ENCODE data around the gene CDH22. TPM values are rescaled to one million over a fixed set of nuclear protein-coding genes. Genes with fewer than 3 reads are reported as not detected.
A peak's percentile ranks its signal among the peaks of the same experiment; 100 is the strongest.

CDH22 gene
- total and polyA plus RNA-seq, 4 experiments from 2014 or later: not detected

GRCh38 chr20:46182276-46183200 is 125.8 kb downstream of the CDH22 start:
- H3K27ac Mint-ChIP-seq: no peak overlapping the region
- POLR2A ChIA-PET (ENCODE audit: partially characterized antibody): interaction anchor here (0.6 kb wide), 1 partner anchor 1163 kb away, joined by 3 read pairs; no protein-coding TSS in a partner anchor
- Histone ChIP-seq H3K36me3 (ENCODE audit: insufficient read depth, low read length) (no peaks in the 10 kb centered on the region), H3K4me1 (ENCODE audit: insufficient read depth, low read length) (no peaks in the 10 kb centered on the region), H3K27ac (ENCODE audit: low read depth, low read length) (no peak overlapping the region), H3K9me3 (ENCODE audit: control insufficient read depth in 1 of 2, low read length in 2 of 2) (no peaks in the 10 kb centered on the region), H3K4me3 (ENCODE audit: low read length in 2 of 2) (no peak overlapping the region), H3K27me3 (ENCODE audit: insufficient read depth, low read length) (no peaks in the 10 kb centered on the region)
- H3K27me3 Mint-ChIP-seq: peaks cover 12 to 31% of the 10 kb centered on the region in 2 donors
- no peaks in the 10 kb centered on the region for H3K9me3 Mint-ChIP-seq
- no peak overlapping the region for H3K4me3 Mint-ChIP-seq
- intact Hi-C loops (cut with micrococcal nuclease): no loop called here
- no peaks in the 10 kb centered on the region for H3K36me3 Mint-ChIP-seq
- peaks cover 0 to 2% (median 0%) of the 10 kb centered on the region in 4 donors for H3K4me1 Mint-ChIP-seq
- DNase-seq: no peak
- CTCF ChIA-PET (ENCODE audit: partially characterized antibody): interaction anchor here (1.0 kb wide), 1 partner anchor 7 kb away, joined by 4 read pairs; no protein-coding TSS in a partner anchor

GRCh38 chr20:46179862-46180261 is 128.4 kb downstream of the CDH22 start:
- peaks cover 27 to 40% of the 10 kb centered on the region in 2 donors for H3K27me3 Mint-ChIP-seq
- H3K36me3 Mint-ChIP-seq: no peaks in the 10 kb centered on the region
- ChIA-PET CTCF (ENCODE audit: partially characterized antibody) (interaction anchor here (0.6 to 2.0 kb wide), 3 partner anchors 8 to 24 kb away, joined by 4 to 5 read pairs (median 4); no protein-coding TSS in a partner anchor), POLR2A (ENCODE audit: partially characterized antibody) (no interaction called here)
- H3K4me1 ChIP-seq (ENCODE audit: insufficient read depth, low read length): peaks cover 2% of the 10 kb centered on the region
- H3K27ac ChIP-seq (ENCODE audit: low read depth, low read length): no peak overlapping the region
- H3K36me3 ChIP-seq (ENCODE audit: insufficient read depth, low read length): no peaks in the 10 kb centered on the region
- H3K4me1 Mint-ChIP-seq: peaks cover 0 to 9% (median 3%) of the 10 kb centered on the region in 4 donors
- peaks cover 11% of the 10 kb centered on the region for H3K27me3 ChIP-seq (ENCODE audit: insufficient read depth, low read length)
- no peak overlapping the region for H3K27ac Mint-ChIP-seq
- no peak for DNase-seq
- H3K4me3 ChIP-seq (ENCODE audit: low read length in 2 of 2): no peak overlapping the region
- peaks cover 0 to 2% (median 0%) of the 10 kb centered on the region in 8 donors for H3K9me3 Mint-ChIP-seq
- intact Hi-C loops (cut with micrococcal nuclease): no loop called here
- H3K4me3 Mint-ChIP-seq: no peak overlapping the region
- H3K9me3 ChIP-seq (ENCODE audit: control insufficient read depth in 1 of 2, low read length in 2 of 2): no peaks in the 10 kb centered on the region

- DNase-seq: no peak
- ChIA-PET POLR2A (ENCODE audit: partially characterized antibody) (no interaction called here), CTCF (ENCODE audit: partially characterized antibody) (no interaction called here)
- Histone ChIP-seq H3K27me3 (ENCODE audit: insufficient read depth, low read length) (peaks cover 17% of the 10 kb centered on the region), H3K36me3 (ENCODE audit: insufficient read depth, low read length) (no peaks in the 10 kb centered on the region), H3K9me3 (ENCODE audit: control insufficient read depth in 1 of 2, low read length in 2 of 2) (no peaks in the 10 kb centered on the region), H3K27ac (ENCODE audit: low read depth, low read length) (no peak overlapping the region), H3K4me1 (ENCODE audit: insufficient read depth, low read length) (peaks cover 3% of the 10 kb centered on the region), H3K4me3 (ENCODE audit: low read length in 2 of 2) (no peak overlapping the region)
- H3K27ac Mint-ChIP-seq: no peak overlapping the region
- peaks cover 30 to 40% of the 10 kb centered on the region in 2 donors for H3K27me3 Mint-ChIP-seq
- H3K36me3 Mint-ChIP-seq: no peaks in the 10 kb centered on the region
- intact Hi-C loops (cut with micrococcal nuclease): no loop called here
- H3K4me1 Mint-ChIP-seq: peaks cover 0 to 9% (median 3%) of the 10 kb centered on the region in 4 donors
- H3K9me3 Mint-ChIP-seq: peaks cover 0 to 2% (median 0%) of the 10 kb centered on the region in 8 donors
- H3K4me3 Mint-ChIP-seq: no peak overlapping the region
Measured at GRCh38 chr20:46178891-46179290, 129.4 kb downstream of the CDH22 start.

- intact Hi-C loops (cut with micrococcal nuclease): no loop called here
- Mint-ChIP-seq H3K27ac (no peak overlapping the region), H3K4me3 (no peak overlapping the region), H3K36me3 (no peaks in the 10 kb centered on the region), H3K27me3 (peaks cover 39 to 47% of the 10 kb centered on the region in 2 donors), H3K9me3 (peaks cover 0 to 2% (median 0%) of the 10 kb centered on the region in 8 donors), H3K4me1 (peaks cover 0 to 9% (median 3%) of the 10 kb centered on the region in 4 donors)
- H3K27me3 ChIP-seq (ENCODE audit: insufficient read depth, low read length): peaks cover 24% of the 10 kb centered on the region
- no peaks in the 10 kb centered on the region for H3K36me3 ChIP-seq (ENCODE audit: insufficient read depth, low read length)
- ChIA-PET POLR2A (ENCODE audit: partially characterized antibody) (no interaction called here), CTCF (ENCODE audit: partially characterized antibody) (no interaction called here)
- no peak overlapping the region for H3K4me3 ChIP-seq (ENCODE audit: low read length in 2 of 2)
- H3K27ac ChIP-seq (ENCODE audit: low read depth, low read length): no peak overlapping the region
- DNase-seq: no peak
- no peaks in the 10 kb centered on the region for H3K9me3 ChIP-seq (ENCODE audit: control insufficient read depth in 1 of 2, low read length in 2 of 2)
- peaks cover 3% of the 10 kb centered on the region for H3K4me1 ChIP-seq (ENCODE audit: insufficient read depth, low read length)
Measured at GRCh38 chr20:46177768-46178167, 130.5 kb downstream of the CDH22 start.

- Histone ChIP-seq H3K4me1 (ENCODE audit: insufficient read depth, low read length) (peaks cover 3% of the 10 kb centered on the region), H3K9me3 (ENCODE audit: control insufficient read depth in 1 of 2, low read length in 2 of 2) (no peaks in the 10 kb centered on the region), H3K27me3 (ENCODE audit: insufficient read depth, low read length) (peaks cover 24% of the 10 kb centered on the region), H3K27ac (ENCODE audit: low read depth, low read length) (no peak overlapping the region), H3K4me3 (ENCODE audit: low read length in 2 of 2) (no peak overlapping the region), H3K36me3 (ENCODE audit: insufficient read depth, low read length) (no peaks in the 10 kb centered on the region)
- Mint-ChIP-seq H3K27me3 (peaks cover 40 to 51% of the 10 kb centered on the region in 2 donors), H3K4me3 (no peak overlapping the region), H3K4me1 (peaks cover 0 to 9% (median 3%) of the 10 kb centered on the region in 4 donors), H3K9me3 (peaks cover 0 to 2% (median 0%) of the 10 kb centered on the region in 8 donors), H3K27ac (no peak overlapping the region), H3K36me3 (no peaks in the 10 kb centered on the region)
- POLR2A ChIA-PET (ENCODE audit: partially characterized antibody): no interaction called here
- intact Hi-C loops (cut with micrococcal nuclease): no loop called here
- CTCF ChIA-PET (ENCODE audit: partially characterized antibody): interaction anchor here (1.8 kb wide), 1 partner anchor 190 kb away, joined by 8 read pairs; no protein-coding TSS in a partner anchor
- no peak for DNase-seq
Measured at GRCh38 chr20:46176739-46177378, 131.4 kb downstream of the CDH22 start.

GRCh38 chr20:46175127-46175494 is 133.2 kb downstream of the CDH22 start:
- H3K9me3 ChIP-seq (ENCODE audit: control insufficient read depth in 1 of 2, low read length in 2 of 2): no peaks in the 10 kb centered on the region
- peak overlapping the region in 4 of 8 donors; percentile 21 to 61 (median 42) for H3K4me3 Mint-ChIP-seq
- H3K36me3 Mint-ChIP-seq: no peaks in the 10 kb centered on the region
- no peak for DNase-seq
- no peak overlapping the region for H3K4me3 ChIP-seq (ENCODE audit: low read length in 2 of 2)
- H3K27me3 ChIP-seq (ENCODE audit: insufficient read depth, low read length): peaks cover 24% of the 10 kb centered on the region
- H3K9me3 Mint-ChIP-seq: peaks cover 0 to 2% (median 0%) of the 10 kb centered on the region in 8 donors
- intact Hi-C loops (cut with micrococcal nuclease): loop anchor here (2.0 kb wide), 1 partner anchor 160 kb away; no protein-coding TSS in a partner anchor
- POLR2A ChIA-PET (ENCODE audit: partially characterized antibody): interaction anchor here (0.9 kb wide), 1 partner anchor 152 kb away, joined by 3 read pairs; no protein-coding TSS in a partner anchor
- no peak overlapping the region for H3K27ac ChIP-seq (ENCODE audit: low read depth, low read length)
- peaks cover 3% of the 10 kb centered on the region for H3K4me1 ChIP-seq (ENCODE audit: insufficient read depth, low read length)
- peaks cover 0 to 9% (median 3%) of the 10 kb centered on the region in 4 donors for H3K4me1 Mint-ChIP-seq
- H3K36me3 ChIP-seq (ENCODE audit: insufficient read depth, low read length): no peaks in the 10 kb centered on the region
- CTCF ChIA-PET (ENCODE audit: partially characterized antibody): interaction anchor here (0.7 to 4.6 kb wide), 17 partner anchors 8 to 310 kb away, joined by 3 to 32 read pairs (median 6); no protein-coding TSS in a partner anchor
- H3K27ac Mint-ChIP-seq: peak overlapping the region in 1 of 7 donors; percentile 53
- H3K27me3 Mint-ChIP-seq: peaks cover 37 to 46% of the 10 kb centered on the region in 2 donors
